GM10248 (cell line): ENCODE results near the gene NKAIN2.

Experiments
- CTCF ChIA-PET: fragments of 300-600 bp; sonication (Branson Sonifier 250); formaldehyde crosslinking; extraction: SDS; loops from one replicate; lab custom pipeline; 2021; ENCODE audit warnings: antibody characterized with exemption; lab: Yijun Ruan, JAX
- POLR2A ChIA-PET: fragments of 350-650 bp; sonication (Branson Sonifier 250); formaldehyde crosslinking; extraction: SDS; loops from one replicate; lab custom pipeline; 2020; ENCODE audit warnings: antibody characterized with exemption; lab: Yijun Ruan, JAX
- DNase-seq: peaks from one replicate; pipeline ENCODE4 v3.0.0; 2012; ENCODE audit errors: extremely low spot score
- TF ChIP-seq, protein P1 (sequence below): IDR thresholded peaks from 2 replicates; pipeline ENCODE4 v1.5.1; 2012; ENCODE audit warnings: mild to moderate bottlenecking, low read depth; ENCODE audit errors: extremely low read depth, missing control alignments, control extremely low read depth

The NKAIN2 gene

DNA sequence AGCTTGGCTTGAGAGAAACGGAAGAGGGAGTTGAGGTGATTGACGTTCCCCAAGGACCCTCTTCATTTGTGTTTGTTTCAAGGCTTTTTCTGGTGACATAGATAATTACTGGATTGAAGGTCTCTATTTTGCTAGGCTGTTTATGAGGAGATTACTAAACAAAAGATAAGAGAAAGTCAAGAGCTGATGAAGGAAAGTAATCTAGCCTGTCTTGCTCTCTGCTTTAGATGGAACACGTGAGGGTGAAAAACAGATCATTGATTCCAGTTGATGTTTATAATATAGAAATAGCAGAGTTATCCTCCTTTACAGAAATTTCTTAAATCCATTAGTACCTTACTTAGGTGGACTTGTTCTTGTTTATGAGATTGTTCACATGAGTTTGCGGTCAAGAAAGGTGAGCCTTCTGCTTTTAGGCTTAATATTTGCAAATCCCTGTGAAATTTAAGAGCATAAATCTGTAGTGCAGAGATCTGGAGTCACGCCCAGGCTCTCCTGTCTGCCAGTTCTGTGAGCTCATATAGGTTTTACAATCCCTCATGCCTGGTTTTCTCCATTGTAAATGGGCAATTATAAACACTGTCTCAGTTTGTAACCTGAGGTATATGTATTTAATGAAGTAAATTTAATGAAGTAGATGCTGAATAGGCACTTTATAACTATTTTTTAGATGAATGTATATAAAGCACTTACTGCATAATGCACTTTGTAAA is 272.8 kb downstream of the NKAIN2 start:
- POLR2A ChIA-PET = no interaction called here
- no peak for DNase-seq
- TF ChIP-seq, protein P1, sequence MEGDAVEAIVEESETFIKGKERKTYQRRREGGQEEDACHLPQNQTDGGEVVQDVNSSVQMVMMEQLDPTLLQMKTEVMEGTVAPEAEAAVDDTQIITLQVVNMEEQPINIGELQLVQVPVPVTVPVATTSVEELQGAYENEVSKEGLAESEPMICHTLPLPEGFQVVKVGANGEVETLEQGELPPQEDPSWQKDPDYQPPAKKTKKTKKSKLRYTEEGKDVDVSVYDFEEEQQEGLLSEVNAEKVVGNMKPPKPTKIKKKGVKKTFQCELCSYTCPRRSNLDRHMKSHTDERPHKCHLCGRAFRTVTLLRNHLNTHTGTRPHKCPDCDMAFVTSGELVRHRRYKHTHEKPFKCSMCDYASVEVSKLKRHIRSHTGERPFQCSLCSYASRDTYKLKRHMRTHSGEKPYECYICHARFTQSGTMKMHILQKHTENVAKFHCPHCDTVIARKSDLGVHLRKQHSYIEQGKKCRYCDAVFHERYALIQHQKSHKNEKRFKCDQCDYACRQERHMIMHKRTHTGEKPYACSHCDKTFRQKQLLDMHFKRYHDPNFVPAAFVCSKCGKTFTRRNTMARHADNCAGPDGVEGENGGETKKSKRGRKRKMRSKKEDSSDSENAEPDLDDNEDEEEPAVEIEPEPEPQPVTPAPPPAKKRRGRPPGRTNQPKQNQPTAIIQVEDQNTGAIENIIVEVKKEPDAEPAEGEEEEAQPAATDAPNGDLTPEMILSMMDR = no peak
- CTCF ChIA-PET = no interaction called here

DNA sequence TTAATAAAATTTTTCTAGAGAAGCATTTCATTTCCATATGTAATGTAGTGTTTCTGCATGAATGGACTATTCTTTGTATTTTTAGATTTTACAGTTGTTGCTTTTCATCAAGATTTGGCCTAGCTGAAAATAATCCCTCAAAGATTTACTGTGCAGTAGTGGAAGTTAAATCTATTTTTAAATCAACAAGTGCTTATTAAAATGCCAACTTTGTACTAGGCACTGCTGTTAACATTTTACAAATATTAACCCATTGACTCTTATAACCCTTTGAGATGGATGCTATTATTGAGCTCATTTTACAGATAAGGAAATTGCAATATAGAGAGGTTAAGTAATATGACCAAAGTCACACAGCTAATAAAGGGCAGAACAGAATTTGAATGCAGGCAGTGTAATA is 274.5 kb downstream of the NKAIN2 start:
- POLR2A ChIA-PET = no interaction called here
- TF ChIP-seq, protein P1 = no peak
- CTCF ChIA-PET = no interaction called here
- DNase-seq = no peak

DNA sequence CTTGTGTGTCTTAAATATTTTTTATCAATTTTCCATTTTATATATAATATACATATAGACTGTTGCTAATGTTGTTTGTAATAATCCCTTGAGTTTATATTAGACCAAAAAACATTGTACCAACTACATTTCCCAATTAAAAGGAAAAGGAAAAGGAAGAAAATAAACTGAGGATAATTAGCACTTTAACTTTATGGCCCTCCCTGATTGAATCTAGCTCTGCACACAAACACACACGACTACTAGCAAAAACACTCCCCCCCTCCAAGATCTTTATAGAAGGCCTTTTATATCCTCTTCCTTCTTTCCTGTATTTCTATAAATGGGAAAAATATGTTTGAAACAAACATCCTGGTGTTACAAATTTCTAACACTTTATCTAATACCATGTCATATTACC is 276.8 kb downstream of the NKAIN2 start:
- POLR2A ChIA-PET = no interaction called here

DNA sequence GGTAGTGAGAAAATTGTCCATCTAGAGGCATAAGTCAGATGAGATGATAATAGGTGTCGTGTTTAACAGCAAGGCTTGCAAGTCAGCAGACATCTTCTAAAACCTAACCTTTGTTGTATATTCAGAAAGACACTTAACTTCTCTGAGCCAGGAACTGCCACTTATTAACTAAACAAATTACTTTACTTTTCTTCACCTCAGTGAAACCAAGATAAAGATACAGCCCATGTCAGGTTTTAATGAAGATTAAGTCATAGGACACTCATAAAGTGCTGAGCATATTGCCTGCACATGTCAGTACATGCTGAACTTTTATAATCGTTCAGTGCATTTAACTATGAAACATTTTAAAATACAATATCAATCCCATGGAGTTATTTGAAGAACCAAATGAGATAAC is 286.8 kb downstream of the NKAIN2 start:
- CTCF ChIA-PET = no interaction called here
- DNase-seq = no peak
- POLR2A ChIA-PET = no interaction called here
- TF ChIP-seq, protein P1 = no peak

More for the DNA sequence above, 276.8 kb downstream of the NKAIN2 start:
- TF ChIP-seq, protein P1 = no peak
- no peak for DNase-seq
- CTCF ChIA-PET = no interaction called here

DNA sequence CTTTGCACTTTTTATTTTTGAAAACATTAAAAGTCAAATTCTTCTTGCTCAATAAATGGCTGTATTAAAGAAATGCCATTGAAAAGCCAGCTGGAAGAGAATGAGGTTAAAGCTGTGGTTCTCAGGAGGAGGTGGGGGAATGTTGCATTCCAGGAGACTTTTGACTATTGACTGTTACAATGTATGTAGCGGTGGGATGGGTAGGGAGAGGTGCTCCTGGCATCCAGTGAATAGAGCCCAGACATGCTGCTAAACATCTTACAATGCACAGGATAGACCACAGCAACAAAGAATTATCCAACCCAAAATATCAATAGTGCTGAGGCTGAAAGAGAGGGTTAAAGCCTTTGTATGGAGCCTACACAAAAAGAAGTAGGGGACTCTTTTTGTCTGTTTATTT is 295.9 kb downstream of the NKAIN2 start:
- DNase-seq = no peak
- ChIA-PET POLR2A (no interaction called here), CTCF (no interaction called here)
- TF ChIP-seq, protein P1 = no peak

DNA sequence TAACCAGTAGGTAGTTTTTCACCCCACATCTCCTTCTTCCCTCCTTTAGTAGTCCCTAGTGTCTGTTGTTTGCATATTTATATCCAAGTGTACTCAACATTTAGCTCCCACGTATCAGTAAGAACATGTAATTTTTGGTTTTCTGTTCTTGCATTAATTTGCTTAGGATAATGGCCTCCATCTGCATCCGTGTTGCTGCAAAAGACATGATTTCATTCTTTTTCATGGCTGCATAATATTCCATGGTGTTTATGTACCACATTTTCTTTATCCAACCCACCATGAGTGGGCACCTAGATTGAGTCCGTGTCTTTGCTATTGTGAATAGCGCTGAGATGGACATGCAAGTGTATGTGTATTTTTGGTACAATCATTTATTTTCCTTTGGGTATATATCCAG is 306.8 kb downstream of the NKAIN2 start:
- TF ChIP-seq, protein P1 = no peak
- DNase-seq = no peak
- CTCF ChIA-PET = no interaction called here
- POLR2A ChIA-PET = no interaction called here
